ENCODE measurements around the gene GSS.
"Not testable (repeated sequence)": the region's sequence is repeated elsewhere in the genome, so short reads cannot be mapped to it uniquely, and the experiment has no call there.

GRCh38 chr20:34898129-34898528, 57.5 kb downstream of the GSS start:
- TF ChIP-seq, protein P1, sequence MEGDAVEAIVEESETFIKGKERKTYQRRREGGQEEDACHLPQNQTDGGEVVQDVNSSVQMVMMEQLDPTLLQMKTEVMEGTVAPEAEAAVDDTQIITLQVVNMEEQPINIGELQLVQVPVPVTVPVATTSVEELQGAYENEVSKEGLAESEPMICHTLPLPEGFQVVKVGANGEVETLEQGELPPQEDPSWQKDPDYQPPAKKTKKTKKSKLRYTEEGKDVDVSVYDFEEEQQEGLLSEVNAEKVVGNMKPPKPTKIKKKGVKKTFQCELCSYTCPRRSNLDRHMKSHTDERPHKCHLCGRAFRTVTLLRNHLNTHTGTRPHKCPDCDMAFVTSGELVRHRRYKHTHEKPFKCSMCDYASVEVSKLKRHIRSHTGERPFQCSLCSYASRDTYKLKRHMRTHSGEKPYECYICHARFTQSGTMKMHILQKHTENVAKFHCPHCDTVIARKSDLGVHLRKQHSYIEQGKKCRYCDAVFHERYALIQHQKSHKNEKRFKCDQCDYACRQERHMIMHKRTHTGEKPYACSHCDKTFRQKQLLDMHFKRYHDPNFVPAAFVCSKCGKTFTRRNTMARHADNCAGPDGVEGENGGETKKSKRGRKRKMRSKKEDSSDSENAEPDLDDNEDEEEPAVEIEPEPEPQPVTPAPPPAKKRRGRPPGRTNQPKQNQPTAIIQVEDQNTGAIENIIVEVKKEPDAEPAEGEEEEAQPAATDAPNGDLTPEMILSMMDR (IDR thresholded peaks at IDR 0.05 in 2 of 3, conservative IDR thresholded peaks at IDR 0.05 in 1 of 3; ENCODE audit: borderline replicate concordance in 1 of 3, insufficient read depth in 1 of 3, low read depth in 2 of 3, low read length in 2 of 3), result not testable (repeated sequence)
- not testable (repeated sequence) for TF ChIP-seq POLR2A (IDR thresholded peaks at IDR 0.05; ENCODE audit: borderline replicate concordance, extremely low read depth, insufficient read depth, insufficient read length); MAX (IDR thresholded peaks at IDR 0.05); REST (IDR thresholded peaks at IDR 0.05; ENCODE audit: low read depth); POLR2AphosphoS5 (IDR thresholded peaks at IDR 0.05; ENCODE audit: low read depth, low read length); EZH2 (IDR thresholded peaks at IDR 0.05)

Data from HCT116 (cell line).